IMR-90 (cell line): ENCODE data around the gene PPP1R14B. TPM values are rescaled to one million over a fixed set of nuclear protein-coding genes. Genes with fewer than 3 reads are reported as not detected.

Source experiments
- ATAC-seq: fragments of 200-7000 bp; cut with Tn5 transposase; 2 replicates; pipeline ENCODE4 v1.9.1; 2020; ENCODE audit warnings: low read depth, mild to moderate bottlenecking, moderate library complexity
- BruUV-seq: library from RNA; stranded (reverse); fragments of 400-500 nt; replicated peaks from 2 replicates; lab custom pipeline; 2021; lab: Mats Ljungman, UMichigan
- CTCF ChIA-PET: fragments of 300-600 bp; formaldehyde crosslinking; extraction: SDS; loops from one replicate; lab custom pipeline; 2021; ENCODE audit warnings: antibody characterized with exemption; lab: Yijun Ruan, JAX
- POLR2A ChIA-PET: fragments of 300-600 bp; sonication (Branson Sonifier 250); formaldehyde crosslinking; loops from one replicate; lab custom pipeline; 2022; ENCODE audit warnings: antibody characterized with exemption; ENCODE audit not compliant: unreplicated experiment; lab: Charles Lee
- DNase-seq: peaks from one replicate; pipeline ENCODE4 v3.0.0; 2013
- H2AFZ ChIP-seq: replicated peaks from 2 replicates; pipeline ENCODE3; 2013; ENCODE audit warnings: low read length, mild to moderate bottlenecking; ENCODE audit not compliant: poor library complexity
- H2AK5ac ChIP-seq: 2 replicates; pipeline ENCODE4 v1.6.1; 2013; ENCODE audit warnings: low read depth, low read length, inconsistent platforms
- H2AK9ac ChIP-seq: replicated peaks from 2 replicates; pipeline ENCODE3; 2013; ENCODE audit warnings: mild to moderate bottlenecking, low read depth, low read length, moderate library complexity; ENCODE audit not compliant: poor library complexity
- H2BK120ac ChIP-seq: 2 replicates; pipeline ENCODE4 v1.6.1; 2013; ENCODE audit warnings: low read depth, low read length, inconsistent platforms
- H2BK15ac ChIP-seq: 3 replicates; pipeline ENCODE4 v1.6.1; 2013; ENCODE audit warnings: low read depth, low read length, inconsistent platforms
- H2BK20ac ChIP-seq: 2 replicates; pipeline ENCODE4 v1.6.1; 2013; ENCODE audit warnings: low read depth, mild to moderate bottlenecking, inconsistent platforms, low read length, moderate library complexity
- H2BK5ac ChIP-seq: 2 replicates; pipeline ENCODE4 v1.6.1; 2013; ENCODE audit warnings: mild to moderate bottlenecking, low read depth, low read length, inconsistent platforms; ENCODE audit not compliant: poor library complexity, severe bottlenecking
- H3K14ac ChIP-seq: replicated peaks from 2 replicates; pipeline ENCODE4 v1.6.1; 2013; ENCODE audit warnings: low read depth, low read length, inconsistent platforms
- H3K18ac ChIP-seq: 2 replicates; pipeline ENCODE4 v1.6.1; 2013; ENCODE audit warnings: low read depth, low read length, control low read depth
- H3K23ac ChIP-seq: 2 replicates; pipeline ENCODE4 v1.6.1; 2013; ENCODE audit warnings: low read depth, low read length, inconsistent platforms
- H3K27ac ChIP-seq: 2 replicates; pipeline ENCODE4 v1.5.1; 2013; ENCODE audit warnings: mild to moderate bottlenecking, control low read depth, low read length; ENCODE audit not compliant: insufficient read depth
- H3K27me3 ChIP-seq: 2 replicates; pipeline ENCODE4 v1.6.1; 2013; ENCODE audit warnings: low read length; ENCODE audit not compliant: control insufficient read depth, insufficient read depth
- H3K36me3 ChIP-seq: 2 replicates; pipeline ENCODE4 v1.6.1; 2013; ENCODE audit warnings: low read length, mixed read lengths; ENCODE audit not compliant: control insufficient read depth, insufficient read depth
- H3K4ac ChIP-seq: 2 replicates; pipeline ENCODE4 v1.6.1; 2013; ENCODE audit warnings: low read depth, low read length, inconsistent platforms
- H3K4me1 ChIP-seq: 2 replicates; pipeline ENCODE4 v1.6.1; 2013; ENCODE audit warnings: low read length, mixed read lengths; ENCODE audit not compliant: control insufficient read depth, insufficient read depth
- H3K4me2 ChIP-seq: 2 replicates; pipeline ENCODE4 v1.6.1; 2013; ENCODE audit warnings: low read depth, mild to moderate bottlenecking, control low read depth, low read length, moderate library complexity
- H3K4me3 ChIP-seq: 2 replicates; pipeline ENCODE4 v1.5.1; 2013; ENCODE audit warnings: low read depth, mild to moderate bottlenecking, control low read depth, low read length, moderate library complexity; ENCODE audit not compliant: insufficient read depth
- H3K56ac ChIP-seq: 2 replicates; pipeline ENCODE4 v1.6.1; 2013; ENCODE audit warnings: low read length, inconsistent platforms; ENCODE audit not compliant: insufficient read depth; ENCODE audit errors: extremely low read depth
- H3K79me1 ChIP-seq, 2 experiments: 2 replicates each; pipeline ENCODE4 v1.6.1; 2013; ENCODE audit warnings: low read length in 2 of 2, inconsistent platforms in 1 of 2, low read depth in 1 of 2
- H3K9ac ChIP-seq: 2 replicates; pipeline ENCODE4 v1.6.1; 2013; ENCODE audit warnings: low read depth, low read length, control low read depth
- H3K9me1 ChIP-seq: 2 replicates; pipeline ENCODE4 v1.6.1; 2013; ENCODE audit warnings: low read length, inconsistent platforms; ENCODE audit not compliant: insufficient read depth
- H3K9me3 ChIP-seq: 2 replicates; pipeline ENCODE4 v1.6.1; 2013; ENCODE audit warnings: low read length; ENCODE audit not compliant: control insufficient read depth, insufficient read depth
- H4K20me1 ChIP-seq: 2 replicates; pipeline ENCODE4 v1.6.1; 2013; ENCODE audit warnings: low read length, inconsistent platforms; ENCODE audit not compliant: insufficient read depth
- H4K5ac ChIP-seq: 2 replicates; pipeline ENCODE4 v1.6.1; 2013; ENCODE audit warnings: mild to moderate bottlenecking, low read depth, low read length, control low read depth
- H4K8ac ChIP-seq, 2 experiments: 2 replicates each; pipeline ENCODE4 v1.6.1; 2013; ENCODE audit warnings: low read depth in 2 of 2, low read length in 2 of 2, control low read depth in 1 of 2, inconsistent platforms in 1 of 2
- H4K91ac ChIP-seq: 2 replicates; pipeline ENCODE4 v1.6.1; 2013; ENCODE audit warnings: low read depth, low read length, inconsistent platforms; ENCODE audit not compliant: insufficient read depth
- BHLHE40 ChIP-seq: fragments of 150-350 bp; IDR thresholded peaks from 2 replicates; pipeline ENCODE4 v1.6.1; 2016; ENCODE audit warnings: mild to moderate bottlenecking, low read depth, low read length
- CEBPB ChIP-seq: IDR thresholded peaks from 2 replicates; pipeline ENCODE4 v1.6.1; 2012; ENCODE audit warnings: low read depth, low read length, improper control_type of control experiment
- CHD1 ChIP-seq: IDR thresholded peaks from 2 replicates; pipeline ENCODE4 v1.6.1; 2012; ENCODE audit warnings: low read depth, low read length, improper control_type of control experiment
- CTCF ChIP-seq: conservative IDR thresholded peaks from 2 replicates; pipeline ENCODE4 v1.5.1; 2012; ENCODE audit warnings: mild to moderate bottlenecking, low read depth, low read length, improper control_type of control experiment
- ELK1 ChIP-seq: fragments of 150-350 bp; IDR thresholded peaks from 2 replicates; pipeline ENCODE4 v1.6.1; 2016; ENCODE audit warnings: low read depth, mild to moderate bottlenecking, low read length, moderate library complexity, borderline replicate concordance
- FOS ChIP-seq: fragments of 150-350 bp; IDR thresholded peaks from 2 replicates; pipeline ENCODE4 v1.6.1; 2016; ENCODE audit warnings: low read depth, low read length
- MAFK ChIP-seq: IDR thresholded peaks from 2 replicates; pipeline ENCODE4 v1.6.1; 2012; ENCODE audit warnings: low read depth, low read length, improper control_type of control experiment
- MAZ ChIP-seq: IDR thresholded peaks from 2 replicates; pipeline ENCODE4 v1.6.1; 2012; ENCODE audit warnings: low read depth, mild to moderate bottlenecking, low read length, improper control_type of control experiment, moderate library complexity, borderline replicate concordance
- MXI1 ChIP-seq: IDR thresholded peaks from 2 replicates; pipeline ENCODE4 v1.6.1; 2012; ENCODE audit warnings: low read depth, mild to moderate bottlenecking, low read length, moderate library complexity, borderline replicate concordance
- NFE2L2 ChIP-seq: fragments of 150-350 bp; IDR thresholded peaks from 2 replicates; pipeline ENCODE4 v1.6.1; 2016; ENCODE audit warnings: low read depth, mild to moderate bottlenecking, low read length
- POLR2A ChIP-seq: IDR thresholded peaks from 2 replicates; pipeline ENCODE4 v1.6.1; 2012; ENCODE audit warnings: mild to moderate bottlenecking, low read depth, low read length
- RAD21 ChIP-seq: IDR thresholded peaks from 2 replicates; pipeline ENCODE4 v1.6.1; 2012; ENCODE audit warnings: low read length, improper control_type of control experiment
- RCOR1 ChIP-seq: IDR thresholded peaks from 2 replicates; pipeline ENCODE4 v1.6.1; 2012; ENCODE audit warnings: mild to moderate bottlenecking, low read length, improper control_type of control experiment; ENCODE audit not compliant: insufficient replicate concordance
- RFX5 ChIP-seq: IDR thresholded peaks from 2 replicates; pipeline ENCODE4 v1.8.0; 2012; ENCODE audit warnings: low read depth, mild to moderate bottlenecking, low read length, moderate library complexity
- SMC3 ChIP-seq: fragments of 150-350 bp; IDR thresholded peaks from 2 replicates; pipeline ENCODE4 v1.6.1; 2016; ENCODE audit warnings: low read depth, mild to moderate bottlenecking, antibody characterized with exemption, low read length, moderate library complexity
- USF2 ChIP-seq: fragments of 150-350 bp; IDR thresholded peaks from 2 replicates; pipeline ENCODE4 v1.6.1; 2017; ENCODE audit warnings: mild to moderate bottlenecking, antibody characterized with exemption, low read length, low read depth
- WGBS, 2 experiments: methylation state at CpG; one replicate each; pipeline versions ENCODE4 v1.1.5 to v1.1.7; 2013; ENCODE audit warnings: missing lambda C conversion rate in 2 of 2; ENCODE audit not compliant: insufficient read length in 1 of 2; ENCODE audit errors: extremely low coverage in 2 of 2; 5-methylcytosine and 5-hydroxymethylcytosine counted together
- dilution Hi-C: fragments of 300-500 bp; cut with HindIII; formaldehyde crosslinking; loops from one replicate; pipeline ENCODE4 v1.14.3; 2018; ENCODE audit warnings: low sequenced_read_pairs; ENCODE audit not compliant: unreplicated experiment
- in situ Hi-C: fragments of 300-500 bp; cut with MboI; formaldehyde crosslinking; loops from 3 replicates; pipeline ENCODE4 v1.14.3; 2019; ENCODE audit warnings: low sequenced_read_pairs, inconsistent platforms, mixed read lengths
- intact Hi-C: fragments of 100-400 bp; cut with micrococcal nuclease; formaldehyde crosslinking; loops from 2 replicates; pipeline ENCODE4 v1.10.0; 2022
- polyA plus RNA-seq, 3 experiments: library from polyadenylated mRNA; depleted of rRNA; stranded (reverse); fragments of >200 nt; gene quantifications; 2 replicates each; pipeline ENCODE4 v1.2.3, GENCODE V29; 2012; ENCODE audit warnings: low replicate concordance in 1 of 3
- total RNA-seq: library from RNA; depleted of rRNA; stranded (reverse); fragments of >200 nt; gene quantifications from 2 replicates; pipeline ENCODE4 v1.2.3, GENCODE V29; 2012

The PPP1R14B gene
- total and polyA plus RNA-seq, 2 of the 4 experiments (the other 2 are of a cell fraction): 176 to 257 TPM

- TF ChIP-seq FOS (no peak), MAFK (no peak), SMC3 (no peak), USF2 (no peak), ELK1 (no peak), POLR2A (no peak), MAZ (no peak), NFE2L2 (no peak), CHD1 (no peak), RFX5 (no peak), BHLHE40 (no peak), CTCF (no peak), RCOR1 (no peak), RAD21 (no peak), CEBPB (no peak), MXI1 (no peak)
- H3K36me3 ChIP-seq: peaks cover 46% of the 10 kb centered on the region
- no peak overlapping the region for H4K91ac ChIP-seq
- H2AK5ac ChIP-seq: no peak overlapping the region
- CTCF ChIA-PET: no interaction called here
- no peak overlapping the region for H3K56ac ChIP-seq
- no peak overlapping the region for H3K4ac ChIP-seq
- H2BK5ac ChIP-seq: no peak overlapping the region
- no TSS peak for BruUV-seq
- no peak overlapping the region for H4K5ac ChIP-seq
- no peak overlapping the region for H3K14ac ChIP-seq
- H2AFZ ChIP-seq: no peak overlapping the region
- POLR2A ChIA-PET: no interaction called here
- dilution Hi-C loops (no loop called here), in situ Hi-C loops (no loop called here), intact Hi-C loops (no loop called here)
- H3K9me1 ChIP-seq: no peaks in the 10 kb centered on the region
- DNase-seq: no peak
- WGBS, 2 experiments: 94% methylated on average over 2 of the region's 15 CpGs; no CpG with 5 or more reads in 1 of the 2 experiments
- H3K23ac ChIP-seq: no peak overlapping the region
- H3K18ac ChIP-seq: no peak overlapping the region
- peaks cover 7% of the 10 kb centered on the region for H3K4me1 ChIP-seq
- no peak overlapping the region for H3K4me3 ChIP-seq
- H2BK20ac ChIP-seq: no peak overlapping the region
- no peak overlapping the region for H2AK9ac ChIP-seq
- H3K27me3 ChIP-seq: no peaks in the 10 kb centered on the region
- H2BK15ac ChIP-seq: no peak overlapping the region
- no peak overlapping the region for H2BK120ac ChIP-seq
- no peak overlapping the region for H3K27ac ChIP-seq
- H3K9me3 ChIP-seq: no peaks in the 10 kb centered on the region
- peaks cover 5% of the 10 kb centered on the region; the same call in 1 of the 2 replicates for H4K20me1 ChIP-seq
- H3K9ac ChIP-seq: no peak overlapping the region
- no peak overlapping the region for H3K4me2 ChIP-seq
- peaks cover 14 to 70% of the 10 kb centered on the region in 2 experiments for H3K79me1 ChIP-seq
- no peak overlapping the region for H4K8ac ChIP-seq
- no peak for ATAC-seq
Observed at GRCh38 chr11:64256300-64256699, 9.6 kb upstream of the PPP1R14B start.
